ENCODE data around the gene HDC. TPM values are rescaled to one million over a fixed set of nuclear protein-coding genes. Genes with fewer than 3 reads are reported as not detected.

Gene HDC
- polyA plus RNA-seq, 1 donor (not counting 4 experiments of a cell fraction or from before 2014, with no cell fraction given) = not detected

GRCh38 chr15:50302581-50302980, 37.1 kb upstream of the HDC start:
- TF ChIP-seq, protein P1, sequence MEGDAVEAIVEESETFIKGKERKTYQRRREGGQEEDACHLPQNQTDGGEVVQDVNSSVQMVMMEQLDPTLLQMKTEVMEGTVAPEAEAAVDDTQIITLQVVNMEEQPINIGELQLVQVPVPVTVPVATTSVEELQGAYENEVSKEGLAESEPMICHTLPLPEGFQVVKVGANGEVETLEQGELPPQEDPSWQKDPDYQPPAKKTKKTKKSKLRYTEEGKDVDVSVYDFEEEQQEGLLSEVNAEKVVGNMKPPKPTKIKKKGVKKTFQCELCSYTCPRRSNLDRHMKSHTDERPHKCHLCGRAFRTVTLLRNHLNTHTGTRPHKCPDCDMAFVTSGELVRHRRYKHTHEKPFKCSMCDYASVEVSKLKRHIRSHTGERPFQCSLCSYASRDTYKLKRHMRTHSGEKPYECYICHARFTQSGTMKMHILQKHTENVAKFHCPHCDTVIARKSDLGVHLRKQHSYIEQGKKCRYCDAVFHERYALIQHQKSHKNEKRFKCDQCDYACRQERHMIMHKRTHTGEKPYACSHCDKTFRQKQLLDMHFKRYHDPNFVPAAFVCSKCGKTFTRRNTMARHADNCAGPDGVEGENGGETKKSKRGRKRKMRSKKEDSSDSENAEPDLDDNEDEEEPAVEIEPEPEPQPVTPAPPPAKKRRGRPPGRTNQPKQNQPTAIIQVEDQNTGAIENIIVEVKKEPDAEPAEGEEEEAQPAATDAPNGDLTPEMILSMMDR (optimal IDR thresholded peaks at IDR 0.05 in 1 of 3, IDR thresholded peaks at IDR 0.05 in 1 of 3, conservative IDR thresholded peaks at IDR 0.05 in 1 of 3; ENCODE audit: extremely low read depth in 1 of 3, insufficient read depth in 2 of 3, low read length in 3 of 3) = no peak
- TF ChIP-seq EZH2 (IDR thresholded peaks at IDR 0.05; ENCODE audit: low read length) = no peak
- dilution Hi-C loops (cut with MboI; ENCODE audit: extremely low pct_ligation_motif_present, low sequenced_read_pairs) = no loop called here
- DNase-seq (ENCODE audit: low read depth, low spot score) (no peak), FAIRE-seq (no peak)
- no peak overlapping the region for H3K4me3 ChIP-seq (ENCODE audit: control insufficient read depth in 2 of 3, extremely low read depth in 1 of 3, insufficient read depth in 2 of 3, low read depth in 1 of 3, low read length in 3 of 3)
- H3K9me3 ChIP-seq (ENCODE audit: control insufficient read depth, low read depth, low read length) = no peaks in the 10 kb centered on the region
- no peaks in the 10 kb centered on the region for H3K9me1 ChIP-seq (ENCODE audit: control insufficient read depth, extremely low read depth, insufficient read depth, low read length)
- H3K27me3 ChIP-seq (ENCODE audit: control insufficient read depth, extremely low read depth, insufficient read depth, low read length) = no peaks in the 10 kb centered on the region
- no peaks in the 10 kb centered on the region for H4K20me1 ChIP-seq (ENCODE audit: control insufficient read depth, extremely low read depth, insufficient read depth, low read length)
- no peak overlapping the region for H3K27ac ChIP-seq (ENCODE audit: control insufficient read depth, insufficient read depth, low read length)
- H3K9ac ChIP-seq (ENCODE audit: control insufficient read depth, extremely low read depth, insufficient read depth, low read length) = no peak overlapping the region
- H2AFZ ChIP-seq (ENCODE audit: control insufficient read depth, low read length) = no peak overlapping the region
- H3K4me1 ChIP-seq (ENCODE audit: control insufficient read depth, extremely low read depth, insufficient read depth, low read length) = no peaks in the 10 kb centered on the region
- H3K36me3 ChIP-seq (ENCODE audit: control insufficient read depth in 2 of 2, extremely low read depth in 1 of 2, insufficient read depth in 2 of 2, low read length in 2 of 2) = no peaks in the 10 kb centered on the region
- no peaks in the 10 kb centered on the region for H3K79me2 ChIP-seq (ENCODE audit: control insufficient read depth, insufficient read depth, low read length)
- H3K4me2 ChIP-seq (ENCODE audit: control insufficient read depth, extremely low read depth, insufficient read depth, low read depth, low read length) = no peak overlapping the region

DNA sequence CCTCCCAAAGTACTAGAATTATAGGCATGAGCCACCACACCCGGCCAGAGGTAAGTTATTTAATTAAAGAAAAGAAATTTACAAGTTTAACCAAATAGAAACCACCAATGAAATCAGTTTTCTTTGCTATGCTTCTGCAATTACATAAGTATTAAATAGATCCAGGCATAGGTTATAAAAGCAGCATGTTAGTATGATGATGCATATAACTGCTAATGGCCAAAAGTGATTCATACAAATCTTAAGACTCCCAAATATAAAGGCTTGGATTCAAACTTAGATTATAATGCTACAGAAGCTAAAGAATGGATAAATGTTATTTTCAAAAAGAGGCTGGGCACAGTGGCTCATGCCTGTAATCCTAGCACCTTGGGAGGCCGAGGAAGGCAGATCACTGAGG, 32.8 kb upstream of the HDC start:
- dilution Hi-C loops (cut with MboI; ENCODE audit: extremely low pct_ligation_motif_present, low sequenced_read_pairs) = no loop called here
- H3K9me3 ChIP-seq (ENCODE audit: control insufficient read depth, low read depth, low read length) = no peaks in the 10 kb centered on the region
- H3K4me3 ChIP-seq (ENCODE audit: control insufficient read depth in 2 of 3, extremely low read depth in 1 of 3, insufficient read depth in 2 of 3, low read depth in 1 of 3, low read length in 3 of 3) = no peak overlapping the region
- no peaks in the 10 kb centered on the region for H3K27me3 ChIP-seq (ENCODE audit: control insufficient read depth, extremely low read depth, insufficient read depth, low read length)
- H3K27ac ChIP-seq (ENCODE audit: control insufficient read depth, insufficient read depth, low read length) = no peak overlapping the region
- H4K20me1 ChIP-seq (ENCODE audit: control insufficient read depth, extremely low read depth, insufficient read depth, low read length) = no peaks in the 10 kb centered on the region
- H3K9me1 ChIP-seq (ENCODE audit: control insufficient read depth, extremely low read depth, insufficient read depth, low read length) = no peaks in the 10 kb centered on the region
- H3K4me1 ChIP-seq (ENCODE audit: control insufficient read depth, extremely low read depth, insufficient read depth, low read length) = no peaks in the 10 kb centered on the region
- H3K79me2 ChIP-seq (ENCODE audit: control insufficient read depth, insufficient read depth, low read length) = no peaks in the 10 kb centered on the region
- no peak overlapping the region for H3K9ac ChIP-seq (ENCODE audit: control insufficient read depth, extremely low read depth, insufficient read depth, low read length)
- H3K4me2 ChIP-seq (ENCODE audit: control insufficient read depth, extremely low read depth, insufficient read depth, low read depth, low read length) = no peak overlapping the region
- DNase-seq (ENCODE audit: low read depth, low spot score) (no peak), FAIRE-seq (no peak)
- no peaks in the 10 kb centered on the region for H3K36me3 ChIP-seq (ENCODE audit: control insufficient read depth in 2 of 2, extremely low read depth in 1 of 2, insufficient read depth in 2 of 2, low read length in 2 of 2)
- TF ChIP-seq, protein P1 (optimal IDR thresholded peaks at IDR 0.05 in 1 of 3, IDR thresholded peaks at IDR 0.05 in 1 of 3, conservative IDR thresholded peaks at IDR 0.05 in 1 of 3; ENCODE audit: extremely low read depth in 1 of 3, insufficient read depth in 2 of 3, low read length in 3 of 3) = no peak
- no peak for TF ChIP-seq EZH2 (IDR thresholded peaks at IDR 0.05; ENCODE audit: low read length)
- no peak overlapping the region for H2AFZ ChIP-seq (ENCODE audit: control insufficient read depth, low read length)
